GM19023 (cell line): ENCODE data around the gene TMEM220.

Experiments used
- ATAC-seq: cut with Tn5 transposase; IDR thresholded peaks from one replicate; pipeline ENCODE4 v1.9.1; 2021; ENCODE audit warnings: mild to moderate bottlenecking, moderate library complexity; ENCODE audit not compliant: unreplicated experiment

Gene TMEM220

GRCh38 chr17:10729334-10730193 lies at the start of gene TMEM220:
TMEM220 (minus strand) TSS chr17:10730023; CDS start chr17:10729851, 172 bp downstream.
- peak; percentile 79 for ATAC-seq

- ATAC-seq = no peak
These were observed 49.8 kb upstream of the TMEM220 start for GRCh38 chr17:10779609-10780008.

- ATAC-seq = no peak
These were observed 48.1 kb upstream of the TMEM220 start for GRCh38 chr17:10777890-10778289.

- ATAC-seq = no peak
These were observed 47.4 kb upstream of the TMEM220 start for GRCh38 chr17:10777131-10777807.

- ATAC-seq = no peak
These were observed 46.6 kb upstream of the TMEM220 start for GRCh38 chr17:10776381-10776780.

GRCh38 chr17:10775740-10776356 lies 46.0 kb upstream of the TMEM220 start:
- ATAC-seq = no peak

- ATAC-seq = no peak
These were observed 45.2 kb upstream of the TMEM220 start for GRCh38 chr17:10775058-10775457.

- ATAC-seq = no peak
These were observed 43.6 kb upstream of the TMEM220 start for GRCh38 chr17:10773391-10773790.

- no peak for ATAC-seq
These were observed 42.9 kb upstream of the TMEM220 start for GRCh38 chr17:10772425-10773380.

GRCh38 chr17:10771148-10771547 lies 41.3 kb upstream of the TMEM220 start:
- no peak for ATAC-seq

GRCh38 chr17:10769840-10770239 lies 40.0 kb upstream of the TMEM220 start:
- ATAC-seq = no peak

- ATAC-seq = no peak
These were observed 39.0 kb upstream of the TMEM220 start for GRCh38 chr17:10768750-10769251.

GRCh38 chr17:10767232-10767631 lies 37.4 kb upstream of the TMEM220 start:
- ATAC-seq = no peak

- no peak for ATAC-seq
These were observed 32.2 kb upstream of the TMEM220 start for GRCh38 chr17:10762037-10762436.

- ATAC-seq = no peak
These were observed 31.5 kb upstream of the TMEM220 start for GRCh38 chr17:10761281-10761680.

GRCh38 chr17:10758062-10758461 lies 28.2 kb upstream of the TMEM220 start:
- ATAC-seq = no peak

- no peak for ATAC-seq
These were observed 27.8 kb upstream of the TMEM220 start for GRCh38 chr17:10757647-10758046.

GRCh38 chr17:10757067-10757466 lies 27.2 kb upstream of the TMEM220 start:
- no peak for ATAC-seq

GRCh38 chr17:10756619-10757018 lies 26.8 kb upstream of the TMEM220 start:
- no peak for ATAC-seq

- no peak for ATAC-seq
These were observed 26.4 kb upstream of the TMEM220 start for GRCh38 chr17:10756185-10756584.
